ENCODE data around the gene PLOD1.

DNA sequence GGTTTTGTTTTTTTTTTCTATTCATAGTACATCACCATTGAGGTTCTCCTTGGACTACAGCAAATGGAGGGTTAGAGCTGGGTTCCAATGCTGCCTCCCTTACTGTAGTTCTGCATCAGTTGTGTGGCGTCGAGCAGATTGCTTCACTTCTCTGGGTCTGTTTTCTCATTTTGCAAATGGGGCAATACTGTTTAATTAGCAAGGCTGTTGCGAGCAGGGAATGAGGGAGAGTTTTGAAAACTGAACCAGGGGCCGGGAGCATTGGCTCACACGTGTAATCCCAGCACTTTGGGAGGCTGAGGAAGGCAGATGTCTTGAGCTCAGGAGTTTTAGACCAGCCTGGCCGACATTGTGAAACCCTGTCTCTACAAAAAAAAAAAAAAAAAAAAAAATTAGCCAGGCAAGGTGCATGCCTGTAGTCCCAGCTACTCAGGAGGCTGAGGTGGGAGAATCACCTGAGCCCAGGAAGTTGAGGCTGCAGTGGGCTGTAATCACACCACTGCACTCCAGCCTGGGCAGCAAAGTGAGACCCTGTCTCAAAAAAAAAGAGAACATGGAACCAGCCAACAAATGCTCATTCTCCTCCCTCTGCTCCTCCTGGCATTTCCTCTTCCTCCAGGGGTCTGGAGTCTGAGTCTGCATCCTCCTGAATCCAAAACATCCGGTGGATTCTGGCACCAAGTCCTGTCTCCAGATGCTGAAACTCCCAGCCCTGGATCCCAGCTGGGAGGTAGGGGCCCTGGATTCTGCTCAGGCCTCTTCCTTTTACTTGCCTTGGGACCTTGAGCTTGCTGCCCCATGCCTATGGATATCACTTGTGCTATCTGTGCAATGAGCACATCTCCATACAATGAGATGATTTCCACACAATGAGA lies 3.7 kb upstream of the PLOD1 start:
- TF ChIP-seq, protein P1, sequence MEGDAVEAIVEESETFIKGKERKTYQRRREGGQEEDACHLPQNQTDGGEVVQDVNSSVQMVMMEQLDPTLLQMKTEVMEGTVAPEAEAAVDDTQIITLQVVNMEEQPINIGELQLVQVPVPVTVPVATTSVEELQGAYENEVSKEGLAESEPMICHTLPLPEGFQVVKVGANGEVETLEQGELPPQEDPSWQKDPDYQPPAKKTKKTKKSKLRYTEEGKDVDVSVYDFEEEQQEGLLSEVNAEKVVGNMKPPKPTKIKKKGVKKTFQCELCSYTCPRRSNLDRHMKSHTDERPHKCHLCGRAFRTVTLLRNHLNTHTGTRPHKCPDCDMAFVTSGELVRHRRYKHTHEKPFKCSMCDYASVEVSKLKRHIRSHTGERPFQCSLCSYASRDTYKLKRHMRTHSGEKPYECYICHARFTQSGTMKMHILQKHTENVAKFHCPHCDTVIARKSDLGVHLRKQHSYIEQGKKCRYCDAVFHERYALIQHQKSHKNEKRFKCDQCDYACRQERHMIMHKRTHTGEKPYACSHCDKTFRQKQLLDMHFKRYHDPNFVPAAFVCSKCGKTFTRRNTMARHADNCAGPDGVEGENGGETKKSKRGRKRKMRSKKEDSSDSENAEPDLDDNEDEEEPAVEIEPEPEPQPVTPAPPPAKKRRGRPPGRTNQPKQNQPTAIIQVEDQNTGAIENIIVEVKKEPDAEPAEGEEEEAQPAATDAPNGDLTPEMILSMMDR (IDR thresholded peaks at IDR 0.05), result no peak
- no peak for TF ChIP-seq POLR2A (IDR thresholded peaks at IDR 0.05)

Measured in thyroid gland (tissue), 4 donors.